K562 (cell line): Measurements from ENCODE around the gene SYT6. TPM values are rescaled to one million over a fixed set of nuclear protein-coding genes. Genes with fewer than 3 reads are reported as not detected.

Experiments
- ATF3 ChIP-seq, 2 experiments: fragments of 450-650 bp in 1 of 2; sonication (generic) in 1 of 2; formaldehyde crosslinking in 1 of 2; IDR thresholded peaks in 1 of 2; conservative IDR thresholded peaks in 1 of 2; 2 replicates each; pipeline versions ENCODE4 v1.6.1 to v1.8.1; 2016 to 2023; ENCODE audit warnings: mild to moderate bottlenecking in 2 of 2, moderate library complexity in 2 of 2, inconsistent platforms in 1 of 2, missing genetic modification reagents in 1 of 2
- GATAD2A ChIP-seq: fragments of 450-650 bp; IDR thresholded peaks from 2 replicates; pipeline ENCODE4 v1.6.1; 2017
- HBP1 ChIP-seq: fragments of 450-650 bp; formaldehyde crosslinking; IDR thresholded peaks from 2 replicates; pipeline ENCODE4 v1.4.0; 2022; ENCODE audit warnings: missing genetic modification characterization
- LEF1 ChIP-seq: fragments of 450-650 bp; IDR thresholded peaks from 2 replicates; pipeline ENCODE4 v1.6.1; 2016; ENCODE audit warnings: mild to moderate bottlenecking
- MLLT1 ChIP-seq, 2 experiments: fragments of 450-650 bp; IDR thresholded peaks; 2 replicates each; pipeline ENCODE4 v1.6.1; 2016
- NCOR1 ChIP-seq: fragments of 450-650 bp; IDR thresholded peaks from 2 replicates; pipeline ENCODE4 v1.6.1; 2016; ENCODE audit warnings: mild to moderate bottlenecking, moderate library complexity
- RNF2 ChIP-seq: sonication (generic); IDR thresholded peaks from 2 replicates; pipeline ENCODE4 v1.6.1; 2016
- ZNF436 ChIP-seq: fragments of 250-450, 450-650 bp; sonication (Bioruptor Pico); formaldehyde crosslinking; IDR thresholded peaks from 2 replicates; pipeline ENCODE4 v1.7.0; 2020; ENCODE audit warnings: mild to moderate bottlenecking
- ZNF583 ChIP-seq: fragments of 250-450 bp; sonication (Bioruptor Pico); IDR thresholded peaks from 2 replicates; pipeline ENCODE4 v1.4.0; 2020
- polyA plus RNA-seq, 8 experiments: library from polyadenylated mRNA; depleted of rRNA in 4 of 8; stranded (reverse) in 5 of 8; unstranded in 3 of 8; fragments of >200 nt; fragmentation: Nextera tagmentation in 2 of 8; fragmentation: Illumina TruSeq in 1 of 8; extraction: Ambion mirVana in 2 of 8; extraction: Trizol in 1 of 8; gene quantifications; 2 replicates each; pipeline versions ENCODE4 v1.2.1 to v1.2.3, GENCODE V29; 2011 to 2014; ENCODE audit warnings: inconsistent platforms in 1 of 8, missing spikeins in 1 of 8
- total RNA-seq, 7 experiments: library from RNA; depleted of rRNA in 6 of 7; stranded (reverse); fragments of >200 nt in 6 of 7; fragmentation: Illumina TruSeq in 2 of 7; extraction: Trizol in 2 of 7; gene quantifications; 2 replicates each; pipeline versions ENCODE4 v1.2.1 to v1.2.3, GENCODE V29; 2011 to 2021; ENCODE audit warnings: low replicate concordance in 1 of 7
- TF ChIP-seq, protein P1 (sequence below): sonication (generic); formaldehyde crosslinking; IDR thresholded peaks from 2 replicates; pipeline ENCODE4 v1.9.0; 2022; ENCODE audit warnings: mild to moderate bottlenecking, missing genetic modification reagents
- TF ChIP-seq, protein P2 (sequence below), 2 experiments: fragments of 450-650 bp in 1 of 2; sonication (generic) in 1 of 2; formaldehyde crosslinking in 1 of 2; IDR thresholded peaks; 2 replicates each; pipeline versions ENCODE4 v1.7.1 to v1.9.0; 2016 to 2022; ENCODE audit warnings: inconsistent platforms in 1 of 2, mild to moderate bottlenecking in 1 of 2, missing genetic modification reagents in 1 of 2
- TF ChIP-seq, protein P3 (sequence below), 2 experiments: fragments of 450-650 bp; conservative IDR thresholded peaks; 2 replicates each; pipeline ENCODE4 v1.6.1; 2017; ENCODE audit warnings: mild to moderate bottlenecking in 2 of 2, moderate library complexity in 2 of 2

SYT6 gene
- total and polyA plus RNA-seq, 9 of the 15 experiments (the other 6 are each of a cell fraction or from before 2014, with no cell fraction given), result 0.06 TPM; not detected in 8

- TF ChIP-seq HBP1, result no peak
- peak in 1 of 2 experiments; percentile 99; a peak in 2 of 4 replicates for TF ChIP-seq MLLT1 (IDR thresholded peaks at IDR 0.05)
- TF ChIP-seq, protein P1, sequence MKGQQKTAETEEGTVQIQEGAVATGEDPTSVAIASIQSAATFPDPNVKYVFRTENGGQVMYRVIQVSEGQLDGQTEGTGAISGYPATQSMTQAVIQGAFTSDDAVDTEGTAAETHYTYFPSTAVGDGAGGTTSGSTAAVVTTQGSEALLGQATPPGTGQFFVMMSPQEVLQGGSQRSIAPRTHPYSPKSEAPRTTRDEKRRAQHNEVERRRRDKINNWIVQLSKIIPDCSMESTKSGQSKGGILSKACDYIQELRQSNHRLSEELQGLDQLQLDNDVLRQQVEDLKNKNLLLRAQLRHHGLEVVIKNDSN (CRISPR knock-in tag), result no peak
- no peak for TF ChIP-seq GATAD2A
- no peak for TF ChIP-seq ZNF583 (CRISPR knock-in tag)
- TF ChIP-seq LEF1, result 0 out of 2 replicates have a peak, but pooled peaks have one; percentile 43
- peak; percentile 79 for TF ChIP-seq ATF3 (IDR thresholded peaks at IDR 0.05)
- TF ChIP-seq ATF3 (CRISPR knock-in tag; conservative IDR thresholded peaks at IDR 0.05), result peak; percentile 76; the same call in 1 of the 2 replicates
- no peak for TF ChIP-seq RNF2
- peak; percentile 76 for TF ChIP-seq NCOR1
- no peak for TF ChIP-seq ZNF436
- TF ChIP-seq, protein P2, sequence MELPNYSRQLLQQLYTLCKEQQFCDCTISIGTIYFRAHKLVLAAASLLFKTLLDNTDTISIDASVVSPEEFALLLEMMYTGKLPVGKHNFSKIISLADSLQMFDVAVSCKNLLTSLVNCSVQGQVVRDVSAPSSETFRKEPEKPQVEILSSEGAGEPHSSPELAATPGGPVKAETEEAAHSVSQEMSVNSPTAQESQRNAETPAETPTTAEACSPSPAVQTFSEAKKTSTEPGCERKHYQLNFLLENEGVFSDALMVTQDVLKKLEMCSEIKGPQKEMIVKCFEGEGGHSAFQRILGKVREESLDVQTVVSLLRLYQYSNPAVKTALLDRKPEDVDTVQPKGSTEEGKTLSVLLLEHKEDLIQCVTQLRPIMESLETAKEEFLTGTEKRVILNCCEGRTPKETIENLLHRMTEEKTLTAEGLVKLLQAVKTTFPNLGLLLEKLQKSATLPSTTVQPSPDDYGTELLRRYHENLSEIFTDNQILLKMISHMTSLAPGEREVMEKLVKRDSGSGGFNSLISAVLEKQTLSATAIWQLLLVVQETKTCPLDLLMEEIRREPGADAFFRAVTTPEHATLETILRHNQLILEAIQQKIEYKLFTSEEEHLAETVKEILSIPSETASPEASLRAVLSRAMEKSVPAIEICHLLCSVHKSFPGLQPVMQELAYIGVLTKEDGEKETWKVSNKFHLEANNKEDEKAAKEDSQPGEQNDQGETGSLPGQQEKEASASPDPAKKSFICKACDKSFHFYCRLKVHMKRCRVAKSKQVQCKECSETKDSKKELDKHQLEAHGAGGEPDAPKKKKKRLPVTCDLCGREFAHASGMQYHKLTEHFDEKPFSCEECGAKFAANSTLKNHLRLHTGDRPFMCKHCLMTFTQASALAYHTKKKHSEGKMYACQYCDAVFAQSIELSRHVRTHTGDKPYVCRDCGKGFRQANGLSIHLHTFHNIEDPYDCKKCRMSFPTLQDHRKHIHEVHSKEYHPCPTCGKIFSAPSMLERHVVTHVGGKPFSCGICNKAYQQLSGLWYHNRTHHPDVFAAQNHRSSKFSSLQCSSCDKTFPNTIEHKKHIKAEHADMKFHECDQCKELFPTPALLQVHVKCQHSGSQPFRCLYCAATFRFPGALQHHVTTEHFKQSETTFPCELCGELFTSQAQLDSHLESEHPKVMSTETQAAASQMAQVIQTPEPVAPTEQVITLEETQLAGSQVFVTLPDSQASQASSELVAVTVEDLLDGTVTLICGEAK (IDR thresholded peaks at IDR 0.05), result peak; percentile 69
- TF ChIP-seq, protein P2 (CRISPR knock-in tag; IDR thresholded peaks at IDR 0.05), result no peak
- TF ChIP-seq, protein P3, sequence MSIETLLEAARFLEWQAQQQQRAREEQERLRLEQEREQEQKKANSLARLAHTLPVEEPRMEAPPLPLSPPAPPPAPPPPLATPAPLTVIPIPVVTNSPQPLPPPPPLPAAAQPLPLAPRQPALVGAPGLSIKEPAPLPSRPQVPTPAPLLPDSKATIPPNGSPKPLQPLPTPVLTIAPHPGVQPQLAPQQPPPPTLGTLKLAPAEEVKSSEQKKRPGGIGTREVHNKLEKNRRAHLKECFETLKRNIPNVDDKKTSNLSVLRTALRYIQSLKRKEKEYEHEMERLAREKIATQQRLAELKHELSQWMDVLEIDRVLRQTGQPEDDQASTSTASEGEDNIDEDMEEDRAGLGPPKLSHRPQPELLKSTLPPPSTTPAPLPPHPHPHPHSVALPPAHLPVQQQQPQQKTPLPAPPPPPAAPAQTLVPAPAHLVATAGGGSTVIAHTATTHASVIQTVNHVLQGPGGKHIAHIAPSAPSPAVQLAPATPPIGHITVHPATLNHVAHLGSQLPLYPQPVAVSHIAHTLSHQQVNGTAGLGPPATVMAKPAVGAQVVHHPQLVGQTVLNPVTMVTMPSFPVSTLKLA (conservative IDR thresholded peaks at IDR 0.05), result peak in 1 of 2 experiments; percentile 32; a peak in 1 of 4 replicates
Observed at GRCh38 chr1:114078116-114078515, 75.6 kb downstream of the SYT6 start (continued).
